ENCODE data around the gene PARD3B.
A peak's percentile ranks its signal among the peaks of the same experiment; 100 is the strongest.

The PARD3B gene

GRCh38 chr2:205017912-205018311 is 472.6 kb downstream of the PARD3B start:
- no peak for DNase-seq (ENCODE audit: low spot score)

DNA sequence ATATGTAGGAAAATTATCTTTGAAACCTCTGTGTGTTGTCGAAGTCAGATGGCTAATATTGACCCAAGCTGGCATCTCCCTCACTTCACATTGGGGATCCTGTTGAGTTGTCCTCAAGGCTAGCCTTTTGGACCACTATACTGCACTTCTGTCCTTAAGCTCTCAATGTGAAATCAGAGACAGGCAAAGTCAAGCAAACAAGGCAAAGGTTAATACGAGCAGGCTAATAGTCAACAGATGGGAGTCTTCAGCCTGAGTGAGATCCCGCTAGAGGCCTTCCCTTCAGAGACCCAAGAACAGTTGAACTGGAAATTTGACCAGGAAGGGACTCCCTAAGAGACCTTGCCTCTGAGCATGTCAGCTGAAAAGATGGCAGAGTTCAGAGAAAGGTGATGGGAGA is 475.4 kb downstream of the PARD3B start:
- no peak for DNase-seq (ENCODE audit: low spot score)

DNA sequence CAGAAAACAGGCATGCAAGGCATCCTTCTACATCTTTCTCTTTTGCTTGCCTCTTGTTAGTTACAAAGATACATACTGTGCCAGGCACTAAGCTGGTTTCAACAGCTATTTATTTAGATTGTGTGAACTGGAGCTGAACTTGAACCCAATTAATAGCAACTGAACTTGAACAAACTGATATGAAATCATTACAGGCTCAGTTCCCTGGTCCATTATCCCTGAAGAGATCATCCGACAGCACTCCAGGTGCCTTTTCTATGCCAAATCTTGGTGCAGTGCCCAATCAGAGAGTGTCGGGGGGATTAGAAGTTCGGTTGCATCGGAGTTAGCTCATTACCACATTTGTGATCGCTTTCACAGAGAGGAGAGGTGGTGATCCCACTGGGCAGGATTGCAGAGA is 477.6 kb downstream of the PARD3B start:
- no peak for DNase-seq (ENCODE audit: low spot score)

DNA sequence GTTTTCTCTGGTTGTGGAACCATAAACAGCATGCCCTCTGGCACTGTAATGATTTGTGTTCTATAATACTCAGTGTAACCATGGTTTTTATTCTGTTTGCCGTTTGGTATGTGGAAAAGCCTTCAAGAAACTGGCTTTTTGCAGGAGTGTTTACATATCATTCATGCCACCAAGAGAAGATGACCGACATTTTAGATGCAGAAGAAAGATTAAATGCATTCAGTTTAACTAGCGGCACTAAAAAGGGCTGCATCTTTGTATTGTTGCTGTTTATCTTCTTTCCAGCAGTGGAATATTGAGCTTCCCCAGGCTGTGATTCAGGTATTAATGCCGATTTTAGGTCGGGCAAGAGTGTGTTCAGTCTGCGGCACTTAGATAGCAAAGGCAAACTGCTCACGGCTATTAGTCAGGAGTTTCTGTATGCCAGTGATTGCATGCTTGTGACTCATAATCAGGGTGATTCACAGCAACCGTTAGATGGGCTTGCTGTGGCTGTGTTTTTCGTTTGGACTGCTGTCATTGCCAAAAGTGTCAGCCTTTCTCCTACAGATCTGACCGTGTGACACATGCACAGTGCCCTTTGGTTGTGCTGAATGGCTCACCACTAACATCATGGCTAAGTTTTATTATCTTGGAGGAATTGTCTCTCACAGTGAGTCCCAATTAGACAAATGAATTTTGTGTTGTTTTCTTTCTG is 479.7 kb downstream of the PARD3B start:
- DNase-seq (ENCODE audit: low spot score), result no peak

DNA sequence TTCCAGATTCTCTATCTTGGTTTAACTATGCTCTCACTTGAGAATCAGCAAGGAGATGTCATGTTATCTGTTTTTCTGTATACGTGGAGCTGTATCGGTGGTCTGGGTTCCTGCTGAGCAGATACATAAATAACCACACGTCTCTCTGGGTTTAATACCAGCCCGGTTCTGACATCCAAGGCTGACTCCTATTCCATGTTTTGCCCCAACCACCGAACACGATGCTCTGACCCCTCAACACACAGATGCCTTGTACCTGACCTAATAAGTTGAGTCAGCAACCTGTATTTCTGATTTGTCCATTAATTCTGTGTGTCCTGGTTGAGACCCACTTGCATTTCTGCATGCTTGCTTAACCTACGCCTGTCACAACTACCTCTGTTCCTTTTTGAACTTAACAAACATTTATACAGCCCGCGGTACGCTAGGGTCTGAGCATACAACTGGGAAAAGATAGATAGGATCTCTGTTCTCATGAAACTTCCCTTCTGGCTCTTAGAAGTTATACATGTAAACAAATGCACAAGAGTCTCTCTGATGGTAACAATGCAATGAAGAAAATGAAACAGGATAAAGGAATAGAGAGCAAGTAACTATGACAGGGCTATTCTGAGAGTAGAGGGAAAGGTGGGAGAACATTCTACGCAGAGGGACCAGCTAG is 480.4 kb downstream of the PARD3B start:
- DNase-seq (ENCODE audit: low spot score), result no peak

GRCh38 chr2:205030695-205031094 is 485.4 kb downstream of the PARD3B start:
- DNase-seq (ENCODE audit: low spot score), result no peak

- no peak for DNase-seq (ENCODE audit: low spot score)
Observed at GRCh38 chr2:205032093-205032551, 486.8 kb downstream of the PARD3B start.

DNA sequence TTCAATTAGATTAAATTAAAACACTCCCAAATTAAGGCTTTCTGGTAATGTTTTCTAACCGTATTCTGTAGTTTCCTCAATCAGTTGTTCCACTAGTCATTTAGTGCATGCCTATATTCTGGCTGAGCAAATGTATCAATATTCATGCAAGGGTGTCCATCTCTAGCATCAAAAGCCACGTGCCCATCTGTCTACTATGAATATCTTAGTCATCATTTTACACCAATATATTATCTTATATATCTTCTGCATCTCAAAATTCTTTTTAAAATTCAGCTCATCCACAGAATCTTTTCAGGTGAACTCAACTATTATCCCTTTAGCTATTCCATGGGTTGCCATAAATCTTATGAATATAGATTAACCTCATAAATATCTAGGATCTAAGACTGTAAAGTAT is 488.2 kb downstream of the PARD3B start:
- no peak for DNase-seq (ENCODE audit: low spot score)

DNA sequence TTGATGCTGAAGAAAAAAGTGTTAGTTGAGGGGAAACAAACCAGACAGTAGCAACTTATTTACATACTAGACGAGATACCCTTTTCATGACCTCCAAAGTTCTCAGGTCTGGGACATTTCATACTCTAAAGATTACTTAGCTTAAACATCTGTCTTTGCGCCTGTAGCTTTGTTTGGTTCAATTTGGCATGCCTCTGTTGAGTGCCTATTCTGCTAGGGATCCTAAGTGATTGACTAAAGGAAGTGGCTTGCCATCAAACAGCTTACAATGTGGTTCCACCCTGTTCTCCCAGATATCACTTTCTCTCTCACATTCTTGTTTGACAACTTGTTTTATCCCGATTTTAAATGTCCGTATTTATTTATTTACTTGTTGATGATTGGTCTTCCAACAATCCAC is 488.8 kb downstream of the PARD3B start:
- DNase-seq (ENCODE audit: low spot score), result no peak

- no peak for DNase-seq (ENCODE audit: low spot score)
Observed at GRCh38 chr2:205040323-205040722, 495.0 kb downstream of the PARD3B start.

GRCh38 chr2:205041472-205042130 is 496.3 kb downstream of the PARD3B start:
- DNase-seq (ENCODE audit: low spot score), result no peak

GRCh38 chr2:205043285-205043684 is 498.0 kb downstream of the PARD3B start:
- DNase-seq (ENCODE audit: low spot score), result no peak

GRCh38 chr2:205045706-205046105 is 500.4 kb downstream of the PARD3B start:
- DNase-seq (ENCODE audit: low spot score), result no peak

DNA sequence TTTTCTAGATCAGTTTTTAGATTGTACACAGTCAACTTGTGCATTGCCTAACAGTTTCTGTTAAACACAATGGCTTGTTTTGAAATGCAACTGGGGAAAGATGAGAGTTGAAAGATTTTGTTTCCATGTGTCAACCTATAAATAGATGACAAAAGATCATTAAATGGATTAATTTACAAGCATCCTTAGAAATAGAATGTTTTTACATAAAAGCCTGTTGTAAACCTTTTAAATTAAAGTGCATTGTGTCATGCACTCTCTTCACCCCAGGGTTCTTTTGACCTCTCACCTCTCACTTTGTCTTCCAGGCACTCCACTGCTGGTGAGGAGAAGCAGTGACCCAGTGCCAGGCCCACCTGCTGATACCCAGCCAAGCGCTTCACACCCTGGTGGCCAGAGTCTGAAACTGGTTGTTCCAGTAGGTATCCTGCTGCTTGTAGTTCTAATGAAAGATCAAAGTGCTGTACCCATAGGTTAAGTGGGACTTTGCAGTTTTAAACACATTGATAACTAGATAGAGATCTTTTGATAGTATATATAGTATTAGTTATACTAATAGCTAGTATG is 502.1 kb downstream of the PARD3B start:
- DNase-seq (ENCODE audit: low spot score), result peak; percentile 81

GRCh38 chr2:205051417-205051816 is 506.1 kb downstream of the PARD3B start:
- no peak for DNase-seq (ENCODE audit: low spot score)

- DNase-seq (ENCODE audit: low spot score), result no peak
Observed at GRCh38 chr2:205052781-205053180, 507.5 kb downstream of the PARD3B start.

- no peak for DNase-seq (ENCODE audit: low spot score)
Observed at GRCh38 chr2:205053827-205054410, 508.6 kb downstream of the PARD3B start.

DNA sequence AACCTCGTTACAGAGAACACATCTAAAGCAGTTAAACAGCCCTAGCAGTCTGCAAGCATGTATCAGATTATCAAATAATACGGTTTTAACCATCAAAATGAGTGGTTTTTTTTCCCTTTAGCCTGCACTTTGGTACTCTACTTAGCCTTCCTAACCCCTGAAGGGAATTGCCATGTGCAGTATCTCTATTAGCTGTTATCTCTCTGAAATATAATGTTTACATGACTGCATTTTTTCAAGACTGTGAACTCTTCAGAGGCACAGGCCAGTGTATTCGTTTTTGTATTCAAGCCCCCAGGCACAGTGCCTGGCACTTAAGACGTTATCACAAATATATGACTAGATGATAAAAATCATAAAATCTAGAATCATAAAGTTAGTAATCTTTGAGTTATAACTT is 509.5 kb downstream of the PARD3B start:
- DNase-seq (ENCODE audit: low spot score), result no peak

DNA sequence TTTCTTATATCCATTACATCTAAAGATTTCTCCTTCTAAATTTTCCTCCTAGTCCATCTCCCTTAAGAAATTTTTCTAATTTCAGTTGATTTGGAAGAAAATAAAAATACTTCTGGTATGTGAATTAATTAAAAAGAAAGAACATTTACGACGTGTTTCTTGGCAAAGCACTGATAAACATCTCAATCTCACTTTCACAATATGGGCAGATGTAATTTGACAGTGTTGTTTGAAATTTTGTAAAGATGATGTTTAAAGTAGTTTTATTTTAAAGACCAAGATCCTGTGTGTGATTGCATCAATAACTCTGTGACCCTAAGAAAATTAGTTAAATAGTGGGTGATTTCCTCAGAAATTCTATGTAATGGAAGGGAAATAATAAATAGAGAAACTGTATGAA is 510.0 kb downstream of the PARD3B start:
- no peak for DNase-seq (ENCODE audit: low spot score)

DNA sequence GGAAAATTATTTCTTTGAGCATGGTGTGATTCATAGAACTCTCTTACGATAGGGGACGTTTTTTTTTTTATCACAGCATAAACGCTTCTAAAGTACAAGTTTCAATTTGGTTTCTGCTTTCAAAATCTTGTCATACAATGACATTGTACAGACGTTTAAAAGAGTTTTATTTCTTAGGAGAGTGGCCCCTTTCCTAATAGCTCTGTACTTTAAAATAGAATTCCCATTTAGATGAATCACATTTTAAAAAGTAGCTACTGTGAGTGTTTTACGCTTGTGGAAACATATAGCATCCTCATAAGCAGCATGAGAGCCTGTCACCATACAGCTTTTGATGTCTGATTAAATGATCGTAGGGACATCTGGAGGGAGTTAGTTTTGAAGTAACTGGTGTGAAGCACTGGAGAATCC is 510.9 kb downstream of the PARD3B start:
- no peak for DNase-seq (ENCODE audit: low spot score)

DNA sequence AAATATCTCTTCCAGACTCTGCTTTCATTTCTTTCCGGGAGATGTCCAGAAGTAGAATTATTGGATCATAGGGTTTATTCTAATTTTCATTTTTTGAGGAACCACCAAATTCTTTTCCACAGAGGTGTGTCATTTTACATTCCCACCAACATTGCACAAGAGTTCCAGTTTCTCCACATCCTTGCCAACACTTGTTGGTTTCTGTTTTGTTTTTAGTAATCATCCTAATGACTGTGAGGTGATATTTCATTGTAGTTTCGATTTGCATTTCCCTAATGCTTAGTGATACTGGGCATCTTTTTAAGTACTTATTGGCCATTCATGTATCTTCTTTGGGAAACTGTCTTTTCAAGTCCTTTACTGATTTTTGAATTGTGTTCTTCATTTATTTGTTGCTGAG is 513.1 kb downstream of the PARD3B start:
- no peak for DNase-seq (ENCODE audit: low spot score)

GRCh38 chr2:205060269-205060668 is 515.0 kb downstream of the PARD3B start:
- no peak for DNase-seq (ENCODE audit: low spot score)

- DNase-seq (ENCODE audit: low spot score), result no peak
Observed at GRCh38 chr2:205066081-205066480, 520.8 kb downstream of the PARD3B start.

Measured in ecto neural progenitor cell (in vitro differentiated cells).